Right ventricle myocardium inferior (tissue), 1 donor: ENCODE measurements around the gene ADI1. TPM values are rescaled to one million over a fixed set of nuclear protein-coding genes. Genes with fewer than 3 reads are reported as not detected.

ENCODE experiments used
- ATAC-seq: fragments of 200-7000 bp; cut with Tn5 transposase; one replicate; pipeline ENCODE4 v1.9.1; 2020; ENCODE audit warnings: mild to moderate bottlenecking, moderate library complexity
- DNase-seq: peaks from one replicate; pipeline ENCODE4 v3.0.0; 2021; ENCODE audit errors: missing footprints
- intact Hi-C: fragments of 100-400 bp; cut with DNase I; formaldehyde crosslinking; loops from one replicate; pipeline ENCODE4 v1.11.0; 2022
- long read RNA-seq: library from polyadenylated mRNA; unstranded; transcript quantifications from one replicate; pipeline ENCODE4 v2.0.0, GENCODE V29; 2021
- total RNA-seq: library from RNA; stranded (reverse); fragmentation: NEBNext Ultra II Directional; extraction: Animal tissue kit (Norgen Biotek cat#: 25700); gene quantifications from one replicate; pipeline ENCODE4 v1.2.1, GENCODE V29; 2021
- donor health status: DM: no; HTN: yes; CAD: no; lungs with severe emphysema.

The ADI1 gene
- 160 TPM for total RNA-seq
- long read RNA-seq, transcript ADI1-201 (4 exons, 2,391 nt) = major isoform, 164 of 170 reads
- long read RNA-seq, partial matches to known transcripts = 2 of 170 reads
- long read RNA-seq, other reads (novel, unspliced or antisense) = 4 of 170 reads

- intact Hi-C loops = loop anchor here (1.0 to 10.0 kb wide), 3 partner anchors 49 to 145 kb away; partner anchors contain the start of genes EIPR1, RPS7 and TRAPPC12
- peak; percentile 95 for DNase-seq
- ATAC-seq = peak; percentile 83
Observed at GRCh38 chr2:3519255-3520205, at the start of gene ADI1. TSS of gene ADI1 (minus strand) at chr2:3519531. CDS start at chr2:3519487, 44 bp downstream.

- no peak for ATAC-seq
- intact Hi-C loops = no loop called here
Observed at GRCh38 chr2:3566806-3567205, 47.5 kb upstream of the ADI1 start.

GRCh38 chr2:3565117-3565516 is 45.8 kb upstream of the ADI1 start:
- intact Hi-C loops = no loop called here
- DNase-seq = no peak
- ATAC-seq = no peak

More at GRCh38 chr2:3566806-3567205, 47.5 kb upstream of the ADI1 start:
- DNase-seq = no peak

GRCh38 chr2:3563521-3563976 is 44.2 kb upstream of the ADI1 start:
- DNase-seq (no peak), ATAC-seq (no peak)
- intact Hi-C loops = no loop called here

GRCh38 chr2:3558205-3559014 is 39.1 kb upstream of the ADI1 start, which contains the start of gene RNASEH1:
TSS of gene RNASEH1 (minus strand) at chr2:3558333. CDS start at chr2:3558260, 73 bp downstream.
- intact Hi-C loops = loop anchor here (1.0 kb wide), 2 partner anchors 16 to 181 kb away; partner anchors contain the start of gene EIPR1
- peak; percentile 99 for DNase-seq
- ATAC-seq = peak; percentile 100

- DNase-seq (no peak), ATAC-seq (peak; percentile 9)
- intact Hi-C loops = loop anchor here (1.0 kb wide), 2 partner anchors 17 to 180 kb away; partner anchors contain the start of gene EIPR1
Observed at GRCh38 chr2:3557639-3558204, 38.4 kb upstream of the ADI1 start.

GRCh38 chr2:3553946-3554345 is 34.6 kb upstream of the ADI1 start:
- DNase-seq (no peak), ATAC-seq (no peak)
- intact Hi-C loops = no loop called here

- DNase-seq (no peak), ATAC-seq (no peak)
- intact Hi-C loops = no loop called here
Observed at GRCh38 chr2:3547915-3548314, 28.6 kb upstream of the ADI1 start.

- no peak for ATAC-seq
- intact Hi-C loops = no loop called here
- DNase-seq = no peak
Observed at GRCh38 chr2:3545788-3546478, 26.6 kb upstream of the ADI1 start.

GRCh38 chr2:3543023-3543683 is 23.8 kb upstream of the ADI1 start:
- intact Hi-C loops = no loop called here
- ATAC-seq (peak; percentile 63), DNase-seq (no peak)

GRCh38 chr2:3542107-3542506 is 22.8 kb upstream of the ADI1 start:
- DNase-seq = no peak
- intact Hi-C loops = no loop called here
- no peak for ATAC-seq

- DNase-seq (no peak), ATAC-seq (no peak)
- intact Hi-C loops = no loop called here
Observed at GRCh38 chr2:3539836-3540235, 20.5 kb upstream of the ADI1 start.

- no peak for ATAC-seq
- intact Hi-C loops = no loop called here
- DNase-seq = no peak
Observed at GRCh38 chr2:3536682-3537632, 17.6 kb upstream of the ADI1 start.

GRCh38 chr2:3535794-3536681 is 16.7 kb upstream of the ADI1 start:
- intact Hi-C loops = no loop called here
- ATAC-seq (peak; percentile 86), DNase-seq (peak; percentile 78)

- DNase-seq (no peak), ATAC-seq (no peak)
- intact Hi-C loops = no loop called here
Observed at GRCh38 chr2:3535467-3535793, 16.1 kb upstream of the ADI1 start.
